ENCODE data around the gene PABPC1L.

The PABPC1L gene

GRCh38 chr20:44959082-44959637, 49.3 kb downstream of the PABPC1L start:
- Histone ChIP-seq H3K9ac (ENCODE audit: low read depth, low read length) (peak overlapping the region; percentile 32), H3K36me3 (ENCODE audit: control insufficient read depth, insufficient read depth, low read length) (peaks cover 32% of the 10 kb centered on the region), H3K4me3 (ENCODE audit: low read depth, low read length) (peak overlapping the region; percentile 82), H3K4me1 (ENCODE audit: control insufficient read depth, insufficient read depth, low read length) (peaks cover 21% of the 10 kb centered on the region), H3K27ac (ENCODE audit: low read depth, low read length) (no peak overlapping the region), H3K27me3 (ENCODE audit: control insufficient read depth, insufficient read depth, low read length) (peaks cover 36% of the 10 kb centered on the region), H3K9me3 (ENCODE audit: control insufficient read depth, insufficient read depth, low read length) (no peaks in the 10 kb centered on the region)

GRCh38 chr20:44959638-44960102, 49.8 kb downstream of the PABPC1L start:
- Histone ChIP-seq H3K36me3 (ENCODE audit: control insufficient read depth, insufficient read depth, low read length) (peaks cover 27% of the 10 kb centered on the region), H3K9ac (ENCODE audit: low read depth, low read length) (peak overlapping the region; percentile 32), H3K9me3 (ENCODE audit: control insufficient read depth, insufficient read depth, low read length) (no peaks in the 10 kb centered on the region), H3K4me3 (ENCODE audit: low read depth, low read length) (peak overlapping the region; percentile 82), H3K27ac (ENCODE audit: low read depth, low read length) (peak overlapping the region; percentile 80), H3K4me1 (ENCODE audit: control insufficient read depth, insufficient read depth, low read length) (peaks cover 21% of the 10 kb centered on the region), H3K27me3 (ENCODE audit: control insufficient read depth, insufficient read depth, low read length) (peaks cover 40% of the 10 kb centered on the region)

GRCh38 chr20:44960103-44960852, 50.4 kb downstream of the PABPC1L start, which contains the start of gene TOMM34:
Gene TOMM34 (minus strand): TSS chr20:44960397. CDS start chr20:44960333, 64 bp downstream.
- peaks cover 21% of the 10 kb centered on the region for H3K36me3 ChIP-seq (ENCODE audit: control insufficient read depth, insufficient read depth, low read length)
- H3K27ac ChIP-seq (ENCODE audit: low read depth, low read length) = peak within 1 kb of the TSS; percentile 80
- H3K9ac ChIP-seq (ENCODE audit: low read depth, low read length) = peak within 1 kb of the TSS; percentile 32
- H3K27me3 ChIP-seq (ENCODE audit: control insufficient read depth, insufficient read depth, low read length) = peaks cover 44% of the 10 kb centered on the region
- peak within 1 kb of the TSS; percentile 82 for H3K4me3 ChIP-seq (ENCODE audit: low read depth, low read length)
- peaks cover 21% of the 10 kb centered on the region for H3K4me1 ChIP-seq (ENCODE audit: control insufficient read depth, insufficient read depth, low read length)
- H3K9me3 ChIP-seq (ENCODE audit: control insufficient read depth, insufficient read depth, low read length) = no peaks in the 10 kb centered on the region

GRCh38 chr20:44961011-44961869, 51.4 kb downstream of the PABPC1L start:
- Histone ChIP-seq H3K36me3 (ENCODE audit: control insufficient read depth, insufficient read depth, low read length) (peaks cover 11% of the 10 kb centered on the region), H3K27me3 (ENCODE audit: control insufficient read depth, insufficient read depth, low read length) (peaks cover 46% of the 10 kb centered on the region), H3K9ac (ENCODE audit: low read depth, low read length) (no peak overlapping the region), H3K4me1 (ENCODE audit: control insufficient read depth, insufficient read depth, low read length) (peaks cover 21% of the 10 kb centered on the region), H3K9me3 (ENCODE audit: control insufficient read depth, insufficient read depth, low read length) (no peaks in the 10 kb centered on the region), H3K27ac (ENCODE audit: low read depth, low read length) (no peak overlapping the region), H3K4me3 (ENCODE audit: low read depth, low read length) (no peak overlapping the region)

DNA sequence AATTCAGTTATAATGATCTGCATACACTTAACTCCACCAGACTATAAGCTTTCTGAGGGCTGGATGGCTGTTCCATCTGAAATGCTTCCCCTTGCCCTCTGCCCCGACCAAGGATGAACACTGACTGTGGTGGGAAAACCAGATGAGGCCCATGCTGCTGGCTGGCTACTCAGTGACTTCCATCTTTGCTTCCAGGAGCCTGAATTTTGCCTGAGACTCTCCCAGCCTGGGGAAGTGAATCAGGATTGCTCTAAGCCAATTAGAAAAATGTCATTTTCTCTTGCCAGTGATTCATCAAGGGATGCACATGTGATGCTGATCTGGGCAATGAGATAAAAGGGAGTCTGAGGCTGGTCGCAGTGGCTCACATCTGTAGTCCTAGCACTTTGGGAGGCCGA, 52.0 kb downstream of the PABPC1L start:
- Histone ChIP-seq H3K4me3 (ENCODE audit: low read depth, low read length) (no peak overlapping the region), H3K9me3 (ENCODE audit: control insufficient read depth, insufficient read depth, low read length) (no peaks in the 10 kb centered on the region), H3K27ac (ENCODE audit: low read depth, low read length) (no peak overlapping the region), H3K4me1 (ENCODE audit: control insufficient read depth, insufficient read depth, low read length) (peaks cover 21% of the 10 kb centered on the region), H3K9ac (ENCODE audit: low read depth, low read length) (no peak overlapping the region), H3K36me3 (ENCODE audit: control insufficient read depth, insufficient read depth, low read length) (peaks cover 8% of the 10 kb centered on the region; the same call in 1 of the 2 replicates), H3K27me3 (ENCODE audit: control insufficient read depth, insufficient read depth, low read length) (peaks cover 46% of the 10 kb centered on the region)

DNA sequence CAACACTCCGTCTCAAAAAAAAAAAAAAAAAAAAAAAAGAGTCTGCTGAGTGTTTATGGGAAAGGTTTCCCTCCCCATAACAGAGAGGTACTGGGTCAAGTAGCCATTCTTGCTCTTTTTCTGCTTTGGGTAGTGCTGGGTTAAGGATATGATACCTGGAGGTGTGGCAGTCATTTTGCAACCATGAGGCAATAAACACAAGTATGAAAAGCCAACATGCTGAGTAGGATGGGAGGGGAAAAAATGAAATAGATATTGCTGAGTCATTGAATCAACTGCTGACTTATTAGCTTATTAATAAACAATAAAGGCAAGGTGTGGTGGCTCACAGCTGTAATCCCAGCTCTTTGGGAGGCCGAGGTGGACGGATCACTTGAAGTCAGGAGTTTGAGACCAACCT, 52.6 kb downstream of the PABPC1L start:
- Histone ChIP-seq H3K27me3 (ENCODE audit: control insufficient read depth, insufficient read depth, low read length) (peaks cover 46% of the 10 kb centered on the region), H3K36me3 (ENCODE audit: control insufficient read depth, insufficient read depth, low read length) (peaks cover 8% of the 10 kb centered on the region; the same call in 1 of the 2 replicates), H3K9ac (ENCODE audit: low read depth, low read length) (no peak overlapping the region), H3K27ac (ENCODE audit: low read depth, low read length) (no peak overlapping the region), H3K9me3 (ENCODE audit: control insufficient read depth, insufficient read depth, low read length) (no peaks in the 10 kb centered on the region), H3K4me1 (ENCODE audit: control insufficient read depth, insufficient read depth, low read length) (peaks cover 27% of the 10 kb centered on the region), H3K4me3 (ENCODE audit: low read depth, low read length) (no peak overlapping the region)

DNA sequence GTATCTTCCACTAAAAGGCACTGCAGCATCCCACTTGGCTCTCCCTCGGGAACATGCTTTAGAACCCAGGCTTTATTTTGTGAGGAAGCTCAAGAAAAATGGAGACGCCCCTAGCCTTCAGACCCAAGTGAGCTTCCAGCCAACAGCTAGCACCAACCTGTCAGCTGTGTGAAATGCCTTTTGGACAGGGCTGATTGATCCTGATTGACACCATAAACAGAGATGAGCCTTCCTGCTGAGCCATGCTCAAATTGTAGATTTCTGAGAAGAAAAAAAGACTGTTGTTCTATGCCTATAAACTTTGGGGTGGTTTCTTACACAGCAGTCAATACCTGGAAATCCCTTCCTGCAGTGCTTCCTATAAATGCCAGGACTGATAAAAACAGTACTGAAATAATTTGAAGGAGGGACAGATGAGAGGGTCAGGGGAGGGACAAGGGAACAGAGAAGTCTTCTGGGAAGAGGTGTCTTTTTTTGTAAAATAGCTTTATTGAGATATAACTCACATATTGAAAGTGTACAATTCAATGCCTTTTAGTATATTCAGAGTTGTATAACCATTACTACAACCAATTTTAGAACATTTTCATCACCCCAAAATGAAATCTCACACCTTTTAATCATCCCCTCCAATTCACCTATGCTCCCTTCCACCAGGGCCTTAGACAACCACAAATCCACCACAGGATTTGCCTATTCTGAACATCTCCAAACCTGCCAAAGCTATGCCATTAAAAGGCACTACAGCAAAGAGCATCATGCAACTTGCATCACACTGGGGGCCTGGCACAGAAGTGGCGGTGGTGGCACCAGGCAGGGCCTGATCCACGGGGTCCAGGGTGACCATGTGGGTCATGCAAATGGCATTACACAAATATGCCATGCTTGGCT, 53.7 kb downstream of the PABPC1L start:
- H3K9ac ChIP-seq (ENCODE audit: low read depth, low read length) = no peak overlapping the region

DNA sequence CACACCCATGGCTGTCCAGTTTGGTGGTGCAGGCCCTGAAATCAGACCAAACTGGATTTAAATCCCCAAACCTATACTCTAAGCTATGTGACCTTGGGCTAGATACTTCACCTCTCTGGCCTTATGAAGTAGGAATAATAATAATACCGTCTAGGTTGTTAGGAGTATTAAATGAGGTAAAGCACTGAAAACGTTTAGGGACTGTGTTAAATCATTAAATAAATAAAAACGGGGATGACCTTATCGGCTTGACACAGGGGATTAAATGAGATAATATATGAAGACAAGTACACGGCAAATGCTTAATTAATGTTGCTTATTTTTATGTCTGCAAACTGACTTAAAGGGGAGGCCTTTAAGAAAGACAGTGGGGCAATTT, 55.8 kb downstream of the PABPC1L start:
- H3K36me3 ChIP-seq (ENCODE audit: control insufficient read depth, insufficient read depth, low read length) = no peaks in the 10 kb centered on the region
- H3K4me1 ChIP-seq (ENCODE audit: control insufficient read depth, insufficient read depth, low read length) = peaks cover 29% of the 10 kb centered on the region
- peak overlapping the region; percentile 77 for H3K27ac ChIP-seq (ENCODE audit: low read depth, low read length)
- peaks cover 42% of the 10 kb centered on the region for H3K27me3 ChIP-seq (ENCODE audit: control insufficient read depth, insufficient read depth, low read length)
- H3K4me3 ChIP-seq (ENCODE audit: low read depth, low read length) = peak overlapping the region; percentile 88
- no peaks in the 10 kb centered on the region for H3K9me3 ChIP-seq (ENCODE audit: control insufficient read depth, insufficient read depth, low read length)
- peak overlapping the region; percentile 32; the same call in 1 of the 2 replicates for H3K9ac ChIP-seq (ENCODE audit: low read depth, low read length)

More for the DNA sequence above, 53.7 kb downstream of the PABPC1L start:
- Histone ChIP-seq H3K4me3 (ENCODE audit: low read depth, low read length) (no peak overlapping the region), H3K27me3 (ENCODE audit: control insufficient read depth, insufficient read depth, low read length) (peaks cover 46% of the 10 kb centered on the region), H3K36me3 (ENCODE audit: control insufficient read depth, insufficient read depth, low read length) (no peaks in the 10 kb centered on the region), H3K9me3 (ENCODE audit: control insufficient read depth, insufficient read depth, low read length) (no peaks in the 10 kb centered on the region), H3K4me1 (ENCODE audit: control insufficient read depth, insufficient read depth, low read length) (peaks cover 31% of the 10 kb centered on the region), H3K27ac (ENCODE audit: low read depth, low read length) (no peak overlapping the region)

DNA sequence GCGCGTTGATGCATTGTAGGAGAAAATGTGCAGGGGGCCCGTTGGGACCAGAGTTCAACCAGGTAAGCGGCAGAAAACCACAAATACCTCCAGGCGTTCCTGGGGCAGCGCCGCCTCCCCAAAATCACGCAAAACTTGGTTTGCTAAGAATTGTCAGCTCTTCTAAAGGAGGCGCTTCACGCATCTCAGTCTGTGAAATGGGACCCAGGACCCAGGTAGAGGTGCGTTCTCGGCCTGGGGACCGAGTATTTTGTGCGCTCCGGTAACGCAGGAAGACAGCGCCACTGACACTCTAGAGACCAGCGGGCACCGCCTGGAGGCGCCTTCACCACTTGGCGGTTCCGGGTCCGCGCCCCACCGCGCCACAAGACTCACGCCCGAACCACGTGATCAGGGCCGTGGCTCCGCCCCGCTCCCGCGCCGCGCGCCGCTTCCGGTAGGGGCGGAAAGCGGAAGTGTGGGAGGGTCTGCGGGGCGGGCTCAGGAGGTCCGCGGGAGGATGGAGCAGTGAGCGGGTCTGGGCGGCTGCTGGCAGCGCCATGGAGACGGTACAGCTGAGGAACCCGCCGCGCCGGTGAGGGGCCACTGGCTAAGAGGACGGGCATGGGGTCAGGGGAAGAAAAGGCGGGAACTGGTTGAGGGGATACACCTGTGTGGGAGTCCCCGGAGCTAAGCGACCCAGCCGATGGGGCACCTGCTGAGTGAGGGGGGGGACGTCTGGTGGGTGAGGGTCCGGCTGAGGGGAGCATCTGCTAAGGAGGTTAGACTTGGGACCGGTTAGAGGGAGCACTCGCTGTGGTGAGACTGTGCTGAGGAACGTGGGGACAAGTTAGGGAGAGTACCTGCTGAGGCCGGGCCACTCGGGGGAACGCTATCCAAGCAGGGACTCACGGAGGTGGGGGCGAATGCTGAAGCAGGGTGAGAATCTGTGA, 56.4 kb downstream of the PABPC1L start, which contains the start of gene STK4:
STK4 (plus strand) TSS at position 483 of the 932 bp plus-strand sequence; CDS start at position 540, 57 bp downstream.
- Histone ChIP-seq H3K36me3 (ENCODE audit: control insufficient read depth, insufficient read depth, low read length) (no peaks in the 10 kb centered on the region), H3K4me1 (ENCODE audit: control insufficient read depth, insufficient read depth, low read length) (peaks cover 25% of the 10 kb centered on the region), H3K27me3 (ENCODE audit: control insufficient read depth, insufficient read depth, low read length) (peaks cover 35% of the 10 kb centered on the region), H3K4me3 (ENCODE audit: low read depth, low read length) (peak within 1 kb of the TSS; percentile 88), H3K27ac (ENCODE audit: low read depth, low read length) (peak within 1 kb of the TSS; percentile 77), H3K9me3 (ENCODE audit: control insufficient read depth, insufficient read depth, low read length) (no peaks in the 10 kb centered on the region), H3K9ac (ENCODE audit: low read depth, low read length) (peak within 1 kb of the TSS; percentile 44)
